HepG2 (cell line): Measurements from ENCODE around the gene ACER3. TPM values are rescaled to one million over a fixed set of nuclear protein-coding genes. Genes with fewer than 3 reads are reported as not detected.

Experiments used
- CHCHD3 ChIP-seq: sonication (generic); formaldehyde crosslinking; IDR thresholded peaks from 2 replicates; pipeline ENCODE4 v1.8.0; 2022; ENCODE audit warnings: mild to moderate bottlenecking, missing genetic modification reagents, moderate library complexity
- CSRNP1 ChIP-seq: sonication (generic); formaldehyde crosslinking; IDR thresholded peaks from 2 replicates; pipeline ENCODE4 v1.8.1; 2023; ENCODE audit warnings: mild to moderate bottlenecking, missing genetic modification reagents
- DNMT1 ChIP-seq: sonication (generic); formaldehyde crosslinking; IDR thresholded peaks from 2 replicates; pipeline ENCODE4 v1.5.1; 2020; ENCODE audit warnings: mild to moderate bottlenecking, missing genetic modification reagents
- HDAC6 ChIP-seq: fragments of 200-600 bp; sonication (generic); IDR thresholded peaks from 2 replicates; pipeline ENCODE4 v1.7.0; 2017; ENCODE audit warnings: mild to moderate bottlenecking, antibody characterized with exemption, low read length, low read depth
- KDM5B ChIP-seq: sonication (generic); formaldehyde crosslinking; IDR thresholded peaks from 2 replicates; pipeline ENCODE4 v1.4.0; 2020; ENCODE audit warnings: missing genetic modification reagents, mild to moderate bottlenecking, borderline replicate concordance
- KLF16 ChIP-seq, 2 experiments: sonication (generic) in 1 of 2; formaldehyde crosslinking in 1 of 2; IDR thresholded peaks; 2 replicates each; pipeline versions ENCODE4 v1.6.1 to v1.8.0; 2016 to 2023; ENCODE audit warnings: missing genetic modification reagents in 2 of 2, missing compliant biosample characterization in 1 of 2
- TAF1 ChIP-seq: sonication (generic); formaldehyde crosslinking; IDR thresholded peaks from 2 replicates; pipeline ENCODE4 v1.4.0; 2020; ENCODE audit warnings: missing genetic modification reagents
- TGIF2 ChIP-seq: IDR thresholded peaks from 2 replicates; pipeline ENCODE4 v1.6.1; 2016; ENCODE audit warnings: control low read depth, missing compliant biosample characterization
- UBTF ChIP-seq: sonication (generic); formaldehyde crosslinking; IDR thresholded peaks from 2 replicates; pipeline ENCODE4 v1.4.0; 2020; ENCODE audit warnings: mild to moderate bottlenecking, missing genetic modification reagents
- ZFP91 ChIP-seq: sonication (generic); formaldehyde crosslinking; IDR thresholded peaks from 2 replicates; pipeline ENCODE4 v1.9.0; 2022; ENCODE audit warnings: missing genetic modification reagents, mild to moderate bottlenecking, borderline replicate concordance
- ZMYM4 ChIP-seq: sonication (generic); formaldehyde crosslinking; IDR thresholded peaks from 2 replicates; pipeline ENCODE4 v1.8.1; 2023; ENCODE audit warnings: mild to moderate bottlenecking, missing genetic modification reagents
- ZNF225 ChIP-seq: sonication (generic); formaldehyde crosslinking; IDR thresholded peaks from 2 replicates; pipeline ENCODE4 v1.4.0; 2020; ENCODE audit warnings: mild to moderate bottlenecking, missing genetic modification reagents
- ZNF446 ChIP-seq: sonication (generic); formaldehyde crosslinking; IDR thresholded peaks from 2 replicates; pipeline ENCODE4 v1.5.0; 2020; ENCODE audit warnings: mild to moderate bottlenecking, missing genetic modification reagents
- ZNF674 ChIP-seq: sonication (generic); formaldehyde crosslinking; IDR thresholded peaks from 2 replicates; pipeline ENCODE4 v1.5.0; 2020; ENCODE audit warnings: low read depth, mild to moderate bottlenecking, missing genetic modification reagents
- ZNF687 ChIP-seq: sonication (generic); formaldehyde crosslinking; IDR thresholded peaks from 2 replicates; pipeline ENCODE4 v1.5.1; 2020; ENCODE audit warnings: mild to moderate bottlenecking, missing genetic modification reagents, moderate library complexity
- ZNF747 ChIP-seq: sonication (generic); formaldehyde crosslinking; IDR thresholded peaks from 2 replicates; pipeline ENCODE4 v1.8.1; 2023; ENCODE audit warnings: missing genetic modification reagents, mild to moderate bottlenecking, borderline replicate concordance
- ZNF766 ChIP-seq: sonication (generic); formaldehyde crosslinking; IDR thresholded peaks from 2 replicates; pipeline ENCODE4 v1.5.0; 2020; ENCODE audit warnings: missing genetic modification reagents, borderline replicate concordance
- ZNF776 ChIP-seq: sonication (generic); formaldehyde crosslinking; IDR thresholded peaks from 2 replicates; pipeline ENCODE4 v1.4.0; 2020; ENCODE audit warnings: mild to moderate bottlenecking, missing genetic modification reagents
- polyA plus RNA-seq, 8 experiments: library from polyadenylated mRNA; depleted of rRNA in 3 of 8; stranded (reverse) in 7 of 8; unstranded in 1 of 8; fragments of >200 nt; fragmentation: Illumina TruSeq in 4 of 8; extraction: Trizol in 4 of 8; gene quantifications; 2 replicates each; pipeline versions ENCODE4 v1.2.1 to v1.2.3, GENCODE V29; 2011 to 2016; ENCODE audit warnings: low read depth in 4 of 8, missing spikeins in 1 of 8, mixed read lengths in 1 of 8; ENCODE audit not compliant: insufficient read depth in 1 of 8
- total RNA-seq, 5 experiments: library from RNA; depleted of rRNA; stranded (reverse); fragments of >200 nt; fragmentation: Illumina TruSeq; extraction: Trizol; gene quantifications; 2 replicates each; pipeline ENCODE4 v1.2.3, GENCODE V29; 2016; ENCODE audit warnings: low read depth in 1 of 5

Gene ACER3
- total and polyA plus RNA-seq, 2 of the 13 experiments (the other 11 are each of a cell fraction or from before 2014, with no cell fraction given) = 6.0 to 9.8 TPM

- TF ChIP-seq ZMYM4 (CRISPR knock-in tag) (peak; percentile 38), ZNF776 (CRISPR knock-in tag) (0 out of 2 replicates have a peak, but pooled peaks have one; percentile 31), UBTF (CRISPR knock-in tag) (peak; percentile 94), ZNF687 (CRISPR knock-in tag) (peak; percentile 81), KLF16 (CRISPR knock-in tag; IDR thresholded peaks at IDR 0.05) (0 out of 4 replicates have a peak, but pooled peaks of 1 of the 2 experiments have one; percentile 64), DNMT1 (CRISPR knock-in tag) (no peak), KDM5B (peak; percentile 36; the same call in 1 of the 2 replicates), ZNF225 (CRISPR knock-in tag) (peak; percentile 76; the same call in 1 of the 2 replicates), HDAC6 (no peak), TGIF2 (CRISPR knock-in tag) (0 out of 2 replicates have a peak, but pooled peaks have one; percentile 19), ZNF674 (CRISPR knock-in tag) (no peak), ZNF766 (CRISPR knock-in tag) (no peak), ZFP91 (peak; percentile 53; the same call in 1 of the 2 replicates), ZNF747 (CRISPR knock-in tag) (no peak), TAF1 (CRISPR knock-in tag) (peak; percentile 85), CHCHD3 (CRISPR knock-in tag) (0 out of 2 replicates have a peak, but pooled peaks have one; percentile 34), ZNF446 (0 out of 2 replicates have a peak, but pooled peaks have one; percentile 31), CSRNP1 (CRISPR knock-in tag) (peak; percentile 75; the same call in 1 of the 2 replicates)
These were observed at the start of gene ACER3 (continued) for GRCh38 chr11:76860539-76861475.
